Central memory CD8-positive, alpha-beta T cell (primary cell): ENCODE results near the gene SIAH2.
A peak's percentile ranks its signal among the peaks of the same experiment; 100 is the strongest.

ENCODE experiments used
- ATAC-seq: fragments of 150-1000 bp; cut with Tn5 transposase; replicated peaks from 2 replicates; pipeline ENCODE4 v1.10.0; 2022; ENCODE audit warnings: mild to moderate bottlenecking, moderate FRiP score, moderate number of reproducible peaks; ENCODE audit not compliant: poor library complexity, severe bottlenecking; ENCODE audit errors: extremely low read depth
- DNase-seq, 2 donors: peaks; one replicate each; pipeline ENCODE4 v3.0.0; 2021; ENCODE audit warnings: low spot score in 2 of 2
- H3K27ac Mint-ChIP-seq: one replicate; pipeline ENCODE4 v1.8.0; 2022; ENCODE audit warnings: low read depth, mild to moderate bottlenecking, moderate library complexity, mixed read lengths
- H3K27me3 Mint-ChIP-seq: one replicate; pipeline ENCODE4 v1.8.0; 2022; ENCODE audit warnings: mixed read lengths
- H3K36me3 Mint-ChIP-seq: one replicate; pipeline ENCODE4 v1.8.0; 2022; ENCODE audit warnings: mild to moderate bottlenecking, moderate library complexity, mixed read lengths; ENCODE audit not compliant: insufficient read depth
- H3K4me1 Mint-ChIP-seq: one replicate; pipeline ENCODE4 v1.8.0; 2022; ENCODE audit warnings: mixed read lengths
- H3K4me3 Mint-ChIP-seq: one replicate; pipeline ENCODE4 v1.8.0; 2022; ENCODE audit warnings: mild to moderate bottlenecking, moderate library complexity, mixed read lengths
- H3K9me3 Mint-ChIP-seq: one replicate; pipeline ENCODE4 v1.8.0; 2022; ENCODE audit warnings: mixed read lengths

SIAH2 gene

GRCh38 chr3:150766742-150767141 is 3.8 kb upstream of the SIAH2 start:
- ATAC-seq, result no peak
- peaks cover 16% of the 10 kb centered on the region for H3K36me3 Mint-ChIP-seq
- H3K4me1 Mint-ChIP-seq, result peaks cover 15% of the 10 kb centered on the region
- no peak overlapping the region for H3K27ac Mint-ChIP-seq
- H3K27me3 Mint-ChIP-seq, result no peaks in the 10 kb centered on the region
- no peak overlapping the region for H3K4me3 Mint-ChIP-seq
- DNase-seq, result no peak
- H3K9me3 Mint-ChIP-seq, result no peaks in the 10 kb centered on the region

- no peak for ATAC-seq
- no peaks in the 10 kb centered on the region for H3K9me3 Mint-ChIP-seq
- H3K27ac Mint-ChIP-seq, result no peak overlapping the region
- peaks cover 17% of the 10 kb centered on the region for H3K36me3 Mint-ChIP-seq
- H3K4me3 Mint-ChIP-seq, result no peak overlapping the region
- no peaks in the 10 kb centered on the region for H3K27me3 Mint-ChIP-seq
- DNase-seq, result no peak
- H3K4me1 Mint-ChIP-seq, result peaks cover 18% of the 10 kb centered on the region
These were observed 3.2 kb upstream of the SIAH2 start for GRCh38 chr3:150765949-150766720.

- Mint-ChIP-seq H3K27me3 (no peaks in the 10 kb centered on the region), H3K4me1 (peaks cover 30% of the 10 kb centered on the region), H3K9me3 (no peaks in the 10 kb centered on the region), H3K27ac (peak overlapping the region; percentile 97), H3K36me3 (peaks cover 21% of the 10 kb centered on the region), H3K4me3 (no peak overlapping the region)
- no peak for DNase-seq
- no peak for ATAC-seq
These were observed 2.0 kb upstream of the SIAH2 start for GRCh38 chr3:150764967-150765366.

- H3K36me3 Mint-ChIP-seq, result peaks cover 21% of the 10 kb centered on the region
- peak overlapping the region; percentile 97 for H3K27ac Mint-ChIP-seq
- ATAC-seq, result no peak
- no peaks in the 10 kb centered on the region for H3K27me3 Mint-ChIP-seq
- no peak for DNase-seq
- peak overlapping the region; percentile 87 for H3K4me3 Mint-ChIP-seq
- peaks cover 34% of the 10 kb centered on the region for H3K4me1 Mint-ChIP-seq
- no peaks in the 10 kb centered on the region for H3K9me3 Mint-ChIP-seq
These were observed 1.6 kb upstream of the SIAH2 start for GRCh38 chr3:150764566-150764965.

GRCh38 chr3:150763841-150764483 is 993 bp upstream of the SIAH2 start:
- H3K27me3 Mint-ChIP-seq, result no peaks in the 10 kb centered on the region
- peak; percentile 7 for ATAC-seq
- H3K9me3 Mint-ChIP-seq, result no peaks in the 10 kb centered on the region
- H3K4me1 Mint-ChIP-seq, result peaks cover 38% of the 10 kb centered on the region
- H3K27ac Mint-ChIP-seq, result peak overlapping the region; percentile 97
- DNase-seq, result peak in 1 of 2 donors; percentile 42
- H3K4me3 Mint-ChIP-seq, result peak overlapping the region; percentile 87
- peaks cover 21% of the 10 kb centered on the region for H3K36me3 Mint-ChIP-seq

- ATAC-seq, result peak; percentile 3
- peaks cover 25% of the 10 kb centered on the region for H3K36me3 Mint-ChIP-seq
- H3K4me1 Mint-ChIP-seq, result peaks cover 45% of the 10 kb centered on the region
- H3K27me3 Mint-ChIP-seq, result no peaks in the 10 kb centered on the region
- no peaks in the 10 kb centered on the region for H3K9me3 Mint-ChIP-seq
- DNase-seq, result no peak
- H3K4me3 Mint-ChIP-seq, result peak overlapping the region; percentile 87
- peak overlapping the region; percentile 97 for H3K27ac Mint-ChIP-seq
These were observed 277 bp downstream of the SIAH2 start for GRCh38 chr3:150762662-150763121.

GRCh38 chr3:150761831-150762661 is 923 bp downstream of the SIAH2 start:
- H3K27me3 Mint-ChIP-seq, result no peaks in the 10 kb centered on the region
- peaks cover 28% of the 10 kb centered on the region for H3K36me3 Mint-ChIP-seq
- H3K4me3 Mint-ChIP-seq, result peak overlapping the region; percentile 87
- peak in 1 of 2 donors; percentile 25 for DNase-seq
- H3K4me1 Mint-ChIP-seq, result peaks cover 52% of the 10 kb centered on the region
- H3K9me3 Mint-ChIP-seq, result no peaks in the 10 kb centered on the region
- no peak for ATAC-seq
- H3K27ac Mint-ChIP-seq, result peak overlapping the region; percentile 96

- H3K27ac Mint-ChIP-seq, result peak overlapping the region; percentile 96
- H3K36me3 Mint-ChIP-seq, result peaks cover 30% of the 10 kb centered on the region
- ATAC-seq (no peak), DNase-seq (no peak)
- peak overlapping the region; percentile 87 for H3K4me3 Mint-ChIP-seq
- H3K4me1 Mint-ChIP-seq, result peaks cover 56% of the 10 kb centered on the region
- H3K9me3 Mint-ChIP-seq, result no peaks in the 10 kb centered on the region
- H3K27me3 Mint-ChIP-seq, result no peaks in the 10 kb centered on the region
These were observed 2.4 kb downstream of the SIAH2 start for GRCh38 chr3:150760431-150761200.

- H3K36me3 Mint-ChIP-seq, result peaks cover 32% of the 10 kb centered on the region
- peak overlapping the region; percentile 96 for H3K27ac Mint-ChIP-seq
- no peaks in the 10 kb centered on the region for H3K9me3 Mint-ChIP-seq
- H3K4me1 Mint-ChIP-seq, result peaks cover 56% of the 10 kb centered on the region
- no peaks in the 10 kb centered on the region for H3K27me3 Mint-ChIP-seq
- DNase-seq (no peak), ATAC-seq (no peak)
- peak overlapping the region; percentile 87 for H3K4me3 Mint-ChIP-seq
These were observed 3.0 kb downstream of the SIAH2 start for GRCh38 chr3:150759947-150760346.

- Mint-ChIP-seq H3K4me3 (peak overlapping the region; percentile 87), H3K9me3 (no peaks in the 10 kb centered on the region), H3K27me3 (no peaks in the 10 kb centered on the region), H3K27ac (peak overlapping the region; percentile 96), H3K4me1 (peaks cover 52% of the 10 kb centered on the region), H3K36me3 (peaks cover 32% of the 10 kb centered on the region)
- DNase-seq, result no peak
- no peak for ATAC-seq
These were observed 3.6 kb downstream of the SIAH2 start for GRCh38 chr3:150759319-150759718.

GRCh38 chr3:150757768-150758167 is 5.2 kb downstream of the SIAH2 start:
- Mint-ChIP-seq H3K27ac (peak overlapping the region; percentile 79), H3K27me3 (no peaks in the 10 kb centered on the region), H3K4me1 (peaks cover 55% of the 10 kb centered on the region), H3K9me3 (no peaks in the 10 kb centered on the region), H3K36me3 (peaks cover 24% of the 10 kb centered on the region), H3K4me3 (peak overlapping the region; percentile 34)
- DNase-seq (no peak), ATAC-seq (no peak)

GRCh38 chr3:150757364-150757763 is 5.6 kb downstream of the SIAH2 start:
- no peak for DNase-seq
- ATAC-seq, result no peak
- no peak overlapping the region for H3K4me3 Mint-ChIP-seq
- H3K9me3 Mint-ChIP-seq, result no peaks in the 10 kb centered on the region
- no peak overlapping the region for H3K27ac Mint-ChIP-seq
- H3K27me3 Mint-ChIP-seq, result no peaks in the 10 kb centered on the region
- peaks cover 22% of the 10 kb centered on the region for H3K36me3 Mint-ChIP-seq
- peaks cover 59% of the 10 kb centered on the region for H3K4me1 Mint-ChIP-seq
